Fibroblast of villous mesenchyme (primary cell): ENCODE measurements around the gene VGLL4. TPM values are rescaled to one million over a fixed set of nuclear protein-coding genes. Genes with fewer than 3 reads are reported as not detected.
A peak's percentile ranks its signal among the peaks of the same experiment; 100 is the strongest.

Experiments
- DNase-seq: peaks from one replicate; pipeline ENCODE4 v3.0.0-alpha.2; 2010; ENCODE audit warnings: low read depth
- H3K4me3 ChIP-seq: 2 replicates; pipeline ENCODE4 v1.5.1; 2011; ENCODE audit warnings: low read depth, mild to moderate bottlenecking, low read length
- CTCF ChIP-seq: IDR thresholded peaks from 2 replicates; pipeline ENCODE4 v1.5.1; 2012; ENCODE audit warnings: low read depth, mild to moderate bottlenecking, low read length; ENCODE audit not compliant: insufficient read depth
- total RNA-seq: library from RNA; depleted of rRNA; stranded (reverse); fragments of >200 nt; gene quantifications from 2 replicates; pipeline ENCODE4 v1.2.3, GENCODE V29; 2012

VGLL4 gene
- total RNA-seq, 1 donor = 65.6 TPM

- no peak for TF ChIP-seq CTCF
- H3K4me3 ChIP-seq = no peak overlapping the region
- no peak for DNase-seq
These were observed 104.0 kb downstream of the VGLL4 start for GRCh38 chr3:11539677-11540076.

DNA sequence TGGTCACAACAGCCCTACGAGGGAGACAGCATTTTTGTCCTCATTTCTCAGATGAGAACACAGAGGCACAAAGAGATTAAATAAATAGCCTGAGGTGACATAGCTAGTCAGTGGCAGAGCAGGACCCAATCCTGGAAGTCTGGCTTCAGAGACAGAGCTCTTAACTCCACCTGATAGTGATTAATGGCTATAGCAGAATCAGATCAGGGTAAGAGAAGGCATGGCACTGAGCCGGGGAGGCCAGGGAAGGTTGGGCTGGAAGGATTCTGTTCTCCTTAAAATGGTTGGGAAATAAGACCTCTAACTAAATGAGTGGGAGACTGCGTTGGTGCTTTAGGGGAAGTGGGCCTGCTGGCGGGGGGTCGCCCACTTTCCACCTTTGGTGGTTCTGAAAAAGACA lies 104.5 kb downstream of the VGLL4 start:
- no peak for TF ChIP-seq CTCF
- no peak for DNase-seq
- no peak overlapping the region for H3K4me3 ChIP-seq

DNA sequence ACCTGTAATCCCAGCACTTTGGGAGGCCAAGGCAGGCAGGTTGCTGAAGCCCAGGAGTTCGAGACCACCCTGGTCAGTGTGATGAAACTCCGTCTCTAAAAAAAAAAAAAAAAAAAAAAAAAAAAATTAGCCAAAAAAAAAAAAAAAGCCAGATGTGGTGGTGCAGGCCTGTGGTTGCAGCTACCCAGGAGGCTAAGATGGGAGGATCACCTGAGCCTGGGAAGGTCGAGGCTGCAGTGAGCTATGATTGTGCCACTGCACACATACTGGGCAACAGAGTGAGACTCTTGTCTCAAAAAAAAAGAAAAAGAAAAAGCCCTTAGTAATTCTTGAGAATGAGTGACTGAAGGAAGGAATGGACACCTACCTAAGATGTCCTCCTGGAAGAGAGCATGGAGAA lies 105.1 kb downstream of the VGLL4 start:
- H3K4me3 ChIP-seq = no peak overlapping the region
- TF ChIP-seq CTCF = no peak
- no peak for DNase-seq

DNA sequence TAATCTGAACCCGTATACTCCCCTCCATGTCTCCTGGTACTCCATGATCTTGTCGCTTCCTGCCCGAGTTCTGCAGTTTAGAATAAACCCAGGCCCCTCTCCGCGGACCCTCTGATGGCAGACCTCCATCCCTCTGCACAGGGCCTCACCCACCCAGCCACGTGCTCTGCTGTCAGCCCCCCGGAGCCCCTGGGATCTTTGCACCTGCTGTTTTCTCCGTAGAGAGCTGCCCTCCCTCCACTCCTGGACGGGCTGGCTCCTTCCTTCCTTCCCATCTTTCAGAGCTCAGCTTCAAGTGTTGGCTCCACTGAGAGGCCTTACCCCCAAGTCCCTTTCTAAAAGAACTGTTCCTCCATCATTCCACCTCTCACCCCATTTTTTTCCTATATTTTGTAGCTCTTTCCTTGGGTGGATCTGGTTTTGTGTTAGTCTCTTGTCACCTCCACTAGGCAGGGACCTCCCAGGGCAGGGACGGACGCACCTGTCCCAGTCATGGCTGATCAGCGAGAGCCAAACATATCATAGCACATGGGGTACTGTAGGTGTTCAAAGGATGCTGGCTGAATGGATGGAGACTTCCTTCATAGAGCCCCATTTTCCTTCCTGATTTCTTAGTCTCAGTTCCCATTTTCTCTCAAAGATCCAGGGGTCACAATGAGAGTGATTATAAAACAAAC lies 106.6 kb downstream of the VGLL4 start:
- DNase-seq = no peak
- no peak for TF ChIP-seq CTCF
- no peak overlapping the region for H3K4me3 ChIP-seq

- DNase-seq = peak; percentile 41
- TF ChIP-seq CTCF = no peak
- H3K4me3 ChIP-seq = no peak overlapping the region
These were observed 107.4 kb downstream of the VGLL4 start for GRCh38 chr3:11536132-11536935.

GRCh38 chr3:11535243-11535960 lies 108.3 kb downstream of the VGLL4 start:
- no peak for DNase-seq
- TF ChIP-seq CTCF = no peak
- no peak overlapping the region for H3K4me3 ChIP-seq
